Effector memory CD8-positive, alpha-beta T cell (primary cell): ENCODE measurements around the gene AOC2.
"Not testable (repeated sequence)": the region's sequence is repeated elsewhere in the genome, so short reads cannot be mapped to it uniquely, and the experiment has no call there.

Experiments used
- ATAC-seq: fragments of 150-1000 bp; cut with Tn5 transposase; replicated peaks from 2 replicates; pipeline ENCODE4 v1.10.0; 2021; ENCODE audit warnings: mild to moderate bottlenecking, moderate library complexity
- DNase-seq, 3 experiments: peaks; one replicate each; pipeline ENCODE4 v3.0.0; 2021
- H3K27ac Mint-ChIP-seq, 2 donors: one replicate each; pipeline ENCODE4 v1.8.0; 2022; ENCODE audit warnings: mild to moderate bottlenecking in 2 of 2, mixed read lengths in 2 of 2, moderate library complexity in 2 of 2
- H3K27me3 Mint-ChIP-seq, 2 donors: one replicate each; pipeline ENCODE4 v1.8.0; 2022; ENCODE audit warnings: mixed read lengths in 2 of 2
- H3K36me3 Mint-ChIP-seq: one replicate; pipeline ENCODE4 v1.8.0; 2022; ENCODE audit warnings: mild to moderate bottlenecking, moderate library complexity, mixed read lengths; ENCODE audit not compliant: insufficient read depth
- H3K4me1 Mint-ChIP-seq, 2 donors: one replicate each; pipeline ENCODE4 v1.8.0; 2022; ENCODE audit warnings: low read depth in 2 of 2, mixed read lengths in 2 of 2
- H3K4me3 Mint-ChIP-seq, 2 donors: one replicate each; pipeline ENCODE4 v1.8.0; 2022; ENCODE audit warnings: mild to moderate bottlenecking in 2 of 2, mixed read lengths in 2 of 2, moderate library complexity in 2 of 2
- H3K9me3 Mint-ChIP-seq, 2 donors: one replicate each; pipeline ENCODE4 v1.8.0; 2022; ENCODE audit warnings: mixed read lengths in 2 of 2

AOC2 gene

GRCh38 chr17:42843358-42843934 lies 934 bp upstream of the AOC2 start:
- Mint-ChIP-seq H3K4me1 (peaks cover 8 to 10% of the 10 kb centered on the region in 2 donors), H3K27me3 (no peaks in the 10 kb centered on the region), H3K36me3 (peaks cover 47% of the 10 kb centered on the region), H3K9me3 (no peaks in the 10 kb centered on the region), H3K27ac (no peak overlapping the region), H3K4me3 (no peak overlapping the region)
- DNase-seq (no peak), ATAC-seq (no peak)

- Mint-ChIP-seq H3K4me3 (no peak overlapping the region), H3K9me3 (no peaks in the 10 kb centered on the region), H3K4me1 (peaks cover 8 to 10% of the 10 kb centered on the region in 2 donors), H3K27me3 (no peaks in the 10 kb centered on the region), H3K27ac (no peak overlapping the region), H3K36me3 (peaks cover 32% of the 10 kb centered on the region)
- DNase-seq, result no peak
- no peak for ATAC-seq
These were observed 578 bp downstream of the AOC2 start for GRCh38 chr17:42844761-42845555.

- Mint-ChIP-seq H3K27ac (peak overlapping the region in 1 of 2 donors; percentile 59), H3K36me3 (peaks cover 26% of the 10 kb centered on the region), H3K4me3 (no peak overlapping the region)
These were observed 1.2 kb downstream of the AOC2 start for GRCh38 chr17:42845556-42845917.

GRCh38 chr17:42845918-42846593 lies 1.7 kb downstream of the AOC2 start:
- H3K4me1 Mint-ChIP-seq, result peaks cover 8 to 13% of the 10 kb centered on the region in 2 donors
- no peaks in the 10 kb centered on the region for H3K9me3 Mint-ChIP-seq
- H3K27me3 Mint-ChIP-seq, result no peaks in the 10 kb centered on the region
- peaks cover 21% of the 10 kb centered on the region for H3K36me3 Mint-ChIP-seq
- no peak for DNase-seq
- ATAC-seq, result peak; percentile 42
- no peak overlapping the region for H3K4me3 Mint-ChIP-seq
- H3K27ac Mint-ChIP-seq, result peak overlapping the region; percentile 59 to 62

More at GRCh38 chr17:42845556-42845917, 1.2 kb downstream of the AOC2 start:
- H3K9me3 Mint-ChIP-seq, result no peaks in the 10 kb centered on the region
- H3K27me3 Mint-ChIP-seq, result no peaks in the 10 kb centered on the region
- ATAC-seq (no peak), DNase-seq (no peak)
- peaks cover 8 to 13% of the 10 kb centered on the region in 2 donors for H3K4me1 Mint-ChIP-seq

- H3K36me3 Mint-ChIP-seq, result peaks cover 15% of the 10 kb centered on the region
- no peaks in the 10 kb centered on the region for H3K9me3 Mint-ChIP-seq
- DNase-seq (no peak), ATAC-seq (no peak)
- no peaks in the 10 kb centered on the region for H3K27me3 Mint-ChIP-seq
- no peak overlapping the region for H3K4me3 Mint-ChIP-seq
- H3K4me1 Mint-ChIP-seq, result peaks cover 8 to 13% of the 10 kb centered on the region in 2 donors
- peak overlapping the region; percentile 59 to 62 for H3K27ac Mint-ChIP-seq
These were observed 2.4 kb downstream of the AOC2 start for GRCh38 chr17:42846594-42847280.

GRCh38 chr17:42848093-42848492 lies 3.7 kb downstream of the AOC2 start:
- no peak overlapping the region for H3K4me3 Mint-ChIP-seq
- no peak for DNase-seq
- no peak for ATAC-seq
- H3K27ac Mint-ChIP-seq, result no peak overlapping the region
- H3K27me3 Mint-ChIP-seq, result peaks cover 0 to 9% of the 10 kb centered on the region in 2 donors
- H3K36me3 Mint-ChIP-seq, result peaks cover 11% of the 10 kb centered on the region
- H3K4me1 Mint-ChIP-seq, result peaks cover 8 to 13% of the 10 kb centered on the region in 2 donors
- H3K9me3 Mint-ChIP-seq, result no peaks in the 10 kb centered on the region

GRCh38 chr17:42849031-42849430 lies 4.7 kb downstream of the AOC2 start:
- peaks cover 14% of the 10 kb centered on the region for H3K36me3 Mint-ChIP-seq
- no peak overlapping the region for H3K4me3 Mint-ChIP-seq
- peaks cover 8 to 13% of the 10 kb centered on the region in 2 donors for H3K4me1 Mint-ChIP-seq
- no peak for ATAC-seq
- DNase-seq, result no peak
- peaks cover 8 to 18% of the 10 kb centered on the region in 2 donors for H3K27me3 Mint-ChIP-seq
- H3K27ac Mint-ChIP-seq, result no peak overlapping the region
- no peaks in the 10 kb centered on the region for H3K9me3 Mint-ChIP-seq

- Mint-ChIP-seq H3K4me1 (peaks cover 8 to 13% of the 10 kb centered on the region in 2 donors), H3K4me3 (no peak overlapping the region), H3K36me3 (peaks cover 11% of the 10 kb centered on the region), H3K27ac (no peak overlapping the region), H3K9me3 (no peaks in the 10 kb centered on the region), H3K27me3 (peaks cover 14 to 23% of the 10 kb centered on the region in 2 donors)
- DNase-seq (no peak), ATAC-seq (no peak)
These were observed 5.2 kb downstream of the AOC2 start for GRCh38 chr17:42849451-42850181.

GRCh38 chr17:42850954-42851353 lies 6.6 kb downstream of the AOC2 start, which contains the start of gene AOC3:
Gene AOC3 (plus strand): TSS chr17:42851199. CDS start chr17:42851344, 145 bp downstream.
- Mint-ChIP-seq H3K4me3 (no peak within 1 kb of the TSS), H3K36me3 (peaks cover 3% of the 10 kb centered on the region), H3K27me3 (peaks cover 14 to 29% of the 10 kb centered on the region in 2 donors), H3K27ac (no peak within 1 kb of the TSS), H3K4me1 (peaks cover 2 to 7% of the 10 kb centered on the region in 2 donors), H3K9me3 (no peaks in the 10 kb centered on the region)
- DNase-seq (no peak), ATAC-seq (no peak)

- ATAC-seq, H3K4me1 Mint-ChIP-seq, H3K9me3 Mint-ChIP-seq, DNase-seq, H3K27ac Mint-ChIP-seq, H3K4me3 Mint-ChIP-seq, H3K36me3 Mint-ChIP-seq: not testable (repeated sequence)
- H3K27me3 Mint-ChIP-seq, result peaks cover 14 to 36% of the 10 kb centered on the region in 2 donors
These were observed 7.2 kb downstream of the AOC2 start for GRCh38 chr17:42851371-42852240.

GRCh38 chr17:42852351-42852750 lies 8.0 kb downstream of the AOC2 start:
- ATAC-seq, result no peak
- peaks cover 0 to 3% of the 10 kb centered on the region in 2 donors for H3K4me1 Mint-ChIP-seq
- no peak overlapping the region for H3K4me3 Mint-ChIP-seq
- H3K36me3 Mint-ChIP-seq, result peaks cover 2% of the 10 kb centered on the region
- H3K9me3 Mint-ChIP-seq, result no peaks in the 10 kb centered on the region
- no peak overlapping the region for H3K27ac Mint-ChIP-seq
- peaks cover 14 to 43% of the 10 kb centered on the region in 2 donors for H3K27me3 Mint-ChIP-seq
- DNase-seq, result no peak

- no peaks in the 10 kb centered on the region for H3K9me3 Mint-ChIP-seq
- no peak for DNase-seq
- no peak overlapping the region for H3K27ac Mint-ChIP-seq
- peaks cover 0 to 3% of the 10 kb centered on the region in 2 donors for H3K4me1 Mint-ChIP-seq
- peaks cover 2% of the 10 kb centered on the region for H3K36me3 Mint-ChIP-seq
- ATAC-seq, result no peak
- peaks cover 14 to 45% of the 10 kb centered on the region in 2 donors for H3K27me3 Mint-ChIP-seq
- no peak overlapping the region for H3K4me3 Mint-ChIP-seq
These were observed 8.6 kb downstream of the AOC2 start for GRCh38 chr17:42853004-42853403.
